Caco-2 (cell line): ENCODE data around the gene AMOTL1. TPM values are rescaled to one million over a fixed set of nuclear protein-coding genes. Genes with fewer than 3 reads are reported as not detected.
A peak's percentile ranks its signal among the peaks of the same experiment; 100 is the strongest.

ENCODE experiments used
- BruUV-seq: library from RNA; stranded (reverse); fragments of 400-500 nt; replicated peaks from 2 replicates; lab custom pipeline; 2021; lab: Mats Ljungman, UMichigan
- CTCF ChIA-PET: fragments of 300-600 bp; sonication (Branson Sonifier 250); formaldehyde crosslinking; loops from one replicate; lab custom pipeline; 2022; ENCODE audit warnings: antibody characterized with exemption; lab: Charles Lee
- POLR2A ChIA-PET: fragments of 300-600 bp; sonication (Branson Sonifier 250); formaldehyde crosslinking; loops from one replicate; lab custom pipeline; 2022; ENCODE audit warnings: antibody characterized with exemption; lab: Charles Lee
- DNase-seq, 2 experiments: peaks; one replicate each; pipeline versions ENCODE4 v3.0.0 to v3.0.0-alpha.2; 2020 to 2022
- H3K27me3 ChIP-seq: replicated peaks from 2 replicates; pipeline ENCODE4 v1.6.0; 2011; ENCODE audit warnings: low read length; ENCODE audit not compliant: control insufficient read depth, insufficient read depth
- H3K36me3 ChIP-seq: 2 replicates; pipeline ENCODE4 v1.5.1; 2011; ENCODE audit warnings: low read length; ENCODE audit not compliant: control insufficient read depth, insufficient read depth
- H3K4me1 ChIP-seq: fragments of 250-450 bp; sonication (Bioruptor Pico); 2 replicates; pipeline ENCODE4 v1.5.1; 2020; ENCODE audit warnings: mild to moderate bottlenecking
- H3K4me3 ChIP-seq: 2 replicates; pipeline ENCODE4 v1.5.1; 2011; ENCODE audit warnings: low read depth, mild to moderate bottlenecking, control low read depth, low read length
- H3K9me3 ChIP-seq: fragments of 250-450 bp; sonication (Bioruptor Pico); 2 replicates; pipeline ENCODE4 v1.5.1; 2020; ENCODE audit warnings: mild to moderate bottlenecking, moderate library complexity
- H3K27ac Mint-ChIP-seq: one replicate; pipeline ENCODE4 v1.8.0; 2022; ENCODE audit warnings: mixed read lengths; ENCODE audit not compliant: unreplicated experiment
- H3K27me3 Mint-ChIP-seq: one replicate; pipeline ENCODE4 v1.8.0; 2022; ENCODE audit warnings: mixed read lengths; ENCODE audit not compliant: insufficient read depth, unreplicated experiment
- H3K36me3 Mint-ChIP-seq: one replicate; pipeline ENCODE4 v1.8.0; 2022; ENCODE audit warnings: mild to moderate bottlenecking, mixed read lengths; ENCODE audit not compliant: insufficient read depth, unreplicated experiment
- H3K4me1 Mint-ChIP-seq: one replicate; pipeline ENCODE4 v1.8.0; 2022; ENCODE audit warnings: low read depth, mixed read lengths; ENCODE audit not compliant: unreplicated experiment
- H3K4me3 Mint-ChIP-seq: one replicate; pipeline ENCODE4 v1.8.0; 2022; ENCODE audit warnings: mild to moderate bottlenecking, moderate library complexity, mixed read lengths; ENCODE audit not compliant: unreplicated experiment
- H3K9me3 Mint-ChIP-seq: one replicate; pipeline ENCODE4 v1.8.0; 2022; ENCODE audit warnings: mixed read lengths; ENCODE audit not compliant: unreplicated experiment
- intact Hi-C: fragments of 100-400 bp; cut with micrococcal nuclease; formaldehyde crosslinking; loops from one replicate; pipeline ENCODE4 v1.10.0; 2022; ENCODE audit not compliant: unreplicated experiment
- total RNA-seq: library from RNA; stranded (reverse); gene quantifications from 2 replicates; pipeline ENCODE4 v1.2.3, GENCODE V29; 2022
- TF ChIP-seq, protein P1 (sequence below), 2 experiments: fragments of 200-600 bp in 1 of 2; IDR thresholded peaks; 1 replicate in 1 of 2; 2 replicates in 1 of 2; pipeline versions ENCODE4 v1.5.1 to v1.8.0; 2011 to 2022; ENCODE audit warnings: antibody characterized with exemption in 1 of 2, control low read depth in 1 of 2, inconsistent platforms in 1 of 2, low read depth in 1 of 2, low read length in 1 of 2, mild to moderate bottlenecking in 1 of 2, moderate library complexity in 1 of 2; ENCODE audit not compliant: insufficient read depth in 1 of 2, severe bottlenecking in 1 of 2, unreplicated experiment in 1 of 2

AMOTL1 gene
- total RNA-seq, 1 experiment from 2014 or later: 60.8 TPM

DNA sequence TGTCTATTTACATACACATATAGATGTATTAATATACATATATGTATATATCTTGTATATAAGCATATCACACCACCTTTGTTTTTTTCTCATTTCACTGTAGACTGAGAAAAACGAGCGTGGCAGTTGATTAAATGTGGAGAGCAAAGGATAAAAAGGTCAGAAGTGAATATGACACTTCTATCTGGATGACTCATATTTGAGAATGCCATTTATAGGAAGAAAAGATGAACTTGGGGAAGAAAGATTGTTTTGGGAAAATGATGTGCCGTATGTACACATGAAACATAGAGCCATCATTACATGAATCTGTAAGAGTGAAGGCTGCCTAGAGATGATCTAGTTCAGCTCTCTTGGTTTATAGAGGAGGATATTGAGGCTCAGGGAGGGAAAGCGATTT is 28.7 kb downstream of the AMOTL1 start:
- H3K27me3 ChIP-seq: no peaks in the 10 kb centered on the region
- H3K9me3 Mint-ChIP-seq: no peaks in the 10 kb centered on the region
- no peak overlapping the region for H3K4me3 ChIP-seq
- H3K4me3 Mint-ChIP-seq: no peak overlapping the region
- no peak for DNase-seq
- TF ChIP-seq, protein P1, sequence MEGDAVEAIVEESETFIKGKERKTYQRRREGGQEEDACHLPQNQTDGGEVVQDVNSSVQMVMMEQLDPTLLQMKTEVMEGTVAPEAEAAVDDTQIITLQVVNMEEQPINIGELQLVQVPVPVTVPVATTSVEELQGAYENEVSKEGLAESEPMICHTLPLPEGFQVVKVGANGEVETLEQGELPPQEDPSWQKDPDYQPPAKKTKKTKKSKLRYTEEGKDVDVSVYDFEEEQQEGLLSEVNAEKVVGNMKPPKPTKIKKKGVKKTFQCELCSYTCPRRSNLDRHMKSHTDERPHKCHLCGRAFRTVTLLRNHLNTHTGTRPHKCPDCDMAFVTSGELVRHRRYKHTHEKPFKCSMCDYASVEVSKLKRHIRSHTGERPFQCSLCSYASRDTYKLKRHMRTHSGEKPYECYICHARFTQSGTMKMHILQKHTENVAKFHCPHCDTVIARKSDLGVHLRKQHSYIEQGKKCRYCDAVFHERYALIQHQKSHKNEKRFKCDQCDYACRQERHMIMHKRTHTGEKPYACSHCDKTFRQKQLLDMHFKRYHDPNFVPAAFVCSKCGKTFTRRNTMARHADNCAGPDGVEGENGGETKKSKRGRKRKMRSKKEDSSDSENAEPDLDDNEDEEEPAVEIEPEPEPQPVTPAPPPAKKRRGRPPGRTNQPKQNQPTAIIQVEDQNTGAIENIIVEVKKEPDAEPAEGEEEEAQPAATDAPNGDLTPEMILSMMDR (IDR thresholded peaks at IDR 0.05; ENCODE audit: insufficient read depth in 1 of 2, low read depth in 1 of 2, low read length in 1 of 2, severe bottlenecking in 1 of 2, unreplicated experiment in 1 of 2): no peak
- H3K27ac Mint-ChIP-seq: no peak overlapping the region
- no peaks in the 10 kb centered on the region for H3K9me3 ChIP-seq
- peaks cover 9% of the 10 kb centered on the region for H3K36me3 Mint-ChIP-seq
- no TSS peak for BruUV-seq
- ChIA-PET POLR2A (no interaction called here), CTCF (no interaction called here)
- no peaks in the 10 kb centered on the region for H3K27me3 Mint-ChIP-seq
- H3K4me1 ChIP-seq: peaks cover 17% of the 10 kb centered on the region; the same call in 1 of the 2 replicates
- intact Hi-C loops: no loop called here
- no peaks in the 10 kb centered on the region for H3K4me1 Mint-ChIP-seq
- peaks cover under 1% of the 10 kb centered on the region for H3K36me3 ChIP-seq

DNA sequence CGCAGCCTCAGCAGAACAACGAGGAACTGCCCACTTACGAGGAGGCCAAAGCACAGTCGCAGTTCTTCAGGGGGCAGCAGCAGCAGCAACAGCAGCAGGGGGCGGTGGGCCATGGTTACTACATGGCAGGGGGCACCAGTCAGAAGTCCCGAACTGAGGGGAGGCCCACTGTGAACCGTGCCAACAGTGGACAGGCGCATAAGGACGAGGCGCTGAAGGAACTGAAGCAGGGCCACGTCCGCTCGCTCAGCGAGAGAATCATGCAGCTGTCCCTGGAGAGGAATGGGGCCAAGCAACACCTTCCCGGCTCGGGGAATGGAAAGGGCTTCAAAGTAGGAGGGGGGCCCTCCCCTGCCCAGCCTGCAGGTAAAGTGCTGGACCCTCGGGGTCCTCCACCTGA is 31.6 kb downstream of the AMOTL1 start:
- intact Hi-C loops: no loop called here
- no peak overlapping the region for H3K4me3 Mint-ChIP-seq
- H3K4me1 Mint-ChIP-seq: no peaks in the 10 kb centered on the region
- no peaks in the 10 kb centered on the region for H3K27me3 Mint-ChIP-seq
- H3K27ac Mint-ChIP-seq: no peak overlapping the region
- no peak overlapping the region for H3K4me3 ChIP-seq
- no peaks in the 10 kb centered on the region for H3K9me3 ChIP-seq
- H3K36me3 ChIP-seq: peaks cover 2% of the 10 kb centered on the region
- ChIA-PET POLR2A (no interaction called here), CTCF (no interaction called here)
- H3K9me3 Mint-ChIP-seq: no peaks in the 10 kb centered on the region
- H3K4me1 ChIP-seq: no peaks in the 10 kb centered on the region
- no peaks in the 10 kb centered on the region for H3K27me3 ChIP-seq
- BruUV-seq: TSS peak; percentile 66
- H3K36me3 Mint-ChIP-seq: peaks cover 16% of the 10 kb centered on the region
- DNase-seq: no peak
- TF ChIP-seq, protein P1 (IDR thresholded peaks at IDR 0.05; ENCODE audit: insufficient read depth in 1 of 2, low read depth in 1 of 2, low read length in 1 of 2, severe bottlenecking in 1 of 2, unreplicated experiment in 1 of 2): no peak

DNA sequence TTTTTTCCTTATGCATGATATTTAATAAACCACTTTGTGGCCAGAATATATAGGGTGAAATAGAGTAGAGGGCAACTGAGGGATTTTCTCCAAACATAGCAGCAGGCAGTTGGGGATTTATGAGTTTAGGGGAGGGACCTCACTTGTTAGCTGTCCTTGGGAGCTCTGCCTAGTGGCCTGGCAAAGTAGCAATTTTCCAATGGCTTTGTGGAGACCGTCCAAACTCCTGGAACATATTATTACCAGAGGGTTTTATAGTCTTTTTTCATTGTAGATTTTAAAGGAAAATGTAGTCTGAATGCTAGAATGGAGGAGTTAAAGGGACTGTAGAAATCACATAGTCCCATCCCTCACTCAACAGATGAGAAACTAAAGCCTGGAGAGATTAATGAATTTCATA is 32.3 kb downstream of the AMOTL1 start:
- H3K27me3 Mint-ChIP-seq: no peaks in the 10 kb centered on the region
- CTCF ChIA-PET: no interaction called here
- Histone ChIP-seq H3K36me3 (peaks cover 2% of the 10 kb centered on the region), H3K4me1 (no peaks in the 10 kb centered on the region), H3K27me3 (no peaks in the 10 kb centered on the region), H3K9me3 (no peaks in the 10 kb centered on the region), H3K4me3 (no peak overlapping the region)
- no peaks in the 10 kb centered on the region for H3K9me3 Mint-ChIP-seq
- DNase-seq: no peak
- H3K4me1 Mint-ChIP-seq: no peaks in the 10 kb centered on the region
- POLR2A ChIA-PET: no interaction called here
- H3K27ac Mint-ChIP-seq: no peak overlapping the region
- no peak overlapping the region for H3K4me3 Mint-ChIP-seq
- TF ChIP-seq, protein P1 (IDR thresholded peaks at IDR 0.05; ENCODE audit: insufficient read depth in 1 of 2, low read depth in 1 of 2, low read length in 1 of 2, severe bottlenecking in 1 of 2, unreplicated experiment in 1 of 2): no peak
- no TSS peak for BruUV-seq
- intact Hi-C loops: no loop called here
- H3K36me3 Mint-ChIP-seq: peaks cover 16% of the 10 kb centered on the region
